Measurements from ENCODE around the gene HPS1. TPM values are rescaled to one million over a fixed set of nuclear protein-coding genes. Genes with fewer than 3 reads are reported as not detected.

HPS1 gene
- total and polyA plus RNA-seq, 2 experiments from 2014 or later: 41.2 to 104 TPM

DNA sequence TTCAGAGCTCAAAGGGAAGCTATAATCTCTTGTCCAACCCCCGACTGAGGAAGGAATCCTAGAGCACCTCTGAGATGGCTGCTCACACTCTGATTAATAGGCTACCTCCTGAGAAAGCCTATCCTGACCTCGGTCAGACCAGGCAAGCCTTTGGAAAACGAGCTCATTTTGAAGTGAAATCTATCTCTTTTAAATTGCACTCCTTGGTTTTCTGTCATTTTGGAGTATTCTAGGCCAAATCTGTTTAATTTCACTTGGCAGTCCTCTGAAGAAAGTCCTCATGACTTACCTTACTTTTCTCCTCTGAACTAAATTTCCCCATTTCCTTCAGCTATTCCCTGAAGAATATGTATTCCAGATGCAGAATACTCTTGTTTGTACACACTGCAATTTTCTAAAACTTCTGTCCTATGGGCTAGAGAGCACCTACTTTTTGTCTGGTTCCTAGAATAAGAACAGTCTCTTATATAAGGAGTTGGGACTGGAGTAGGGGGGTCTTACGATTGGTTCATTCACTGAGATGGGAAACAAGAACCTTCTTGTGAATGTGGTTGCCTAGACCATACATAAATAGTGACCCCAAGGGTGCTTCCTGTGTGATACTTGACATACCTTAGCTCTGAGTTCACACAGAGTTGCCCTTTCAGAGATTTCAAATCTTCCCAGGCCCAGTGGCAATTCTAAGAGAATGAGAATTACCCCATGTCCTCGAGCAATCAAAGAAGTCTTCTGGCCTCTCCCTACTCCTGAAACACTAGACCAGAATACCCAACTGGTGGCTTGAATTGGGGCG is 31.9 kb upstream of the HPS1 start:
- WGBS (ENCODE audit: low lambda C conversion rate, missing lambda C conversion rate): 79% methylated on average over 6 of the region's 6 CpGs
- Histone ChIP-seq H3K9me2 (replicated peaks; ENCODE audit: insufficient read depth) (no peaks in the 10 kb centered on the region), H3K4me1 (ENCODE audit: insufficient read depth) (no peaks in the 10 kb centered on the region), H3K36me3 (replicated peaks; ENCODE audit: insufficient read depth, low read depth) (no peaks in the 10 kb centered on the region), H3K27ac (no peak overlapping the region), H3K27me3 (no peaks in the 10 kb centered on the region), H3K4me3 (no peak overlapping the region), H3K79me2 (no peaks in the 10 kb centered on the region), H4K20me1 (ENCODE audit: insufficient read depth, poor library complexity, severe bottlenecking) (no peaks in the 10 kb centered on the region), H2AFZ (no peak overlapping the region), H3K4me2 (no peak overlapping the region), H3K9me3 (ENCODE audit: low read depth) (no peaks in the 10 kb centered on the region)
- TF ChIP-seq, protein P1, sequence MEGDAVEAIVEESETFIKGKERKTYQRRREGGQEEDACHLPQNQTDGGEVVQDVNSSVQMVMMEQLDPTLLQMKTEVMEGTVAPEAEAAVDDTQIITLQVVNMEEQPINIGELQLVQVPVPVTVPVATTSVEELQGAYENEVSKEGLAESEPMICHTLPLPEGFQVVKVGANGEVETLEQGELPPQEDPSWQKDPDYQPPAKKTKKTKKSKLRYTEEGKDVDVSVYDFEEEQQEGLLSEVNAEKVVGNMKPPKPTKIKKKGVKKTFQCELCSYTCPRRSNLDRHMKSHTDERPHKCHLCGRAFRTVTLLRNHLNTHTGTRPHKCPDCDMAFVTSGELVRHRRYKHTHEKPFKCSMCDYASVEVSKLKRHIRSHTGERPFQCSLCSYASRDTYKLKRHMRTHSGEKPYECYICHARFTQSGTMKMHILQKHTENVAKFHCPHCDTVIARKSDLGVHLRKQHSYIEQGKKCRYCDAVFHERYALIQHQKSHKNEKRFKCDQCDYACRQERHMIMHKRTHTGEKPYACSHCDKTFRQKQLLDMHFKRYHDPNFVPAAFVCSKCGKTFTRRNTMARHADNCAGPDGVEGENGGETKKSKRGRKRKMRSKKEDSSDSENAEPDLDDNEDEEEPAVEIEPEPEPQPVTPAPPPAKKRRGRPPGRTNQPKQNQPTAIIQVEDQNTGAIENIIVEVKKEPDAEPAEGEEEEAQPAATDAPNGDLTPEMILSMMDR (IDR thresholded peaks at IDR 0.05; ENCODE audit: poor library complexity): no peak
- TF ChIP-seq EZH2phosphoT487 (IDR thresholded peaks at IDR 0.05; ENCODE audit: low read depth, severe bottlenecking, unreplicated experiment) (no peak), EZH2 (IDR thresholded peaks at IDR 0.05; ENCODE audit: borderline replicate concordance) (no peak)
- DNase-seq (ENCODE audit: low spot score): no peak

- Histone ChIP-seq H3K27me3 (no peaks in the 10 kb centered on the region), H3K27ac (no peak overlapping the region), H2AFZ (no peak overlapping the region), H3K4me2 (no peak overlapping the region), H3K9me2 (replicated peaks; ENCODE audit: insufficient read depth) (no peaks in the 10 kb centered on the region), H4K20me1 (ENCODE audit: insufficient read depth, poor library complexity, severe bottlenecking) (no peaks in the 10 kb centered on the region), H3K4me1 (ENCODE audit: insufficient read depth) (no peaks in the 10 kb centered on the region), H3K4me3 (no peak overlapping the region), H3K79me2 (no peaks in the 10 kb centered on the region), H3K36me3 (replicated peaks; ENCODE audit: insufficient read depth, low read depth) (no peaks in the 10 kb centered on the region), H3K9me3 (ENCODE audit: low read depth) (no peaks in the 10 kb centered on the region)
- no peak for TF ChIP-seq EZH2phosphoT487 (IDR thresholded peaks at IDR 0.05; ENCODE audit: low read depth, severe bottlenecking, unreplicated experiment)
- TF ChIP-seq, protein P1 (IDR thresholded peaks at IDR 0.05; ENCODE audit: poor library complexity): no peak
- no peak for TF ChIP-seq EZH2 (IDR thresholded peaks at IDR 0.05; ENCODE audit: borderline replicate concordance)
- DNase-seq (ENCODE audit: low spot score): no peak
Measured at GRCh38 chr10:98477861-98478260, 31.1 kb upstream of the HPS1 start.

DNA sequence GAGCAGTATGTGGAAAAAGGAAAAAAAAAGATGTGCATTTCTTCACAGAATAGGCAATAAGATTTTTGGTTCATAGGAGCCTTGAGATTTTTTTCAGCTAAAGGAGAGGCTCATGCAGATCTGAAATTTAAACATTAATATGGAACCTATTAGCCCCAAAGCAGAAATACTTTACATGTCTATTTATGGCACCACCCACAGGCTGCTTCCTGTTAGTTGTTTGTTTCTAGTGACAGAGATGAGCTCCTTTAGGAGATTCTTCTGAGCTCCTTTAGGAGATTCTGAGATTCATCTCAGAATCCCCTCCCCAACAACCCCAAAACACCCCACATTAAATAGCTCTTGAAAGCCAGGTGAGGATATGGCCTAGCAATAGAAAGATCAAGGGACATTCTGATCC is 27.9 kb upstream of the HPS1 start:
- TF ChIP-seq EZH2phosphoT487 (IDR thresholded peaks at IDR 0.05; ENCODE audit: low read depth, severe bottlenecking, unreplicated experiment): no peak
- TF ChIP-seq, protein P1 (IDR thresholded peaks at IDR 0.05; ENCODE audit: poor library complexity): no peak
- TF ChIP-seq EZH2 (IDR thresholded peaks at IDR 0.05; ENCODE audit: borderline replicate concordance): no peak
- H3K4me2 ChIP-seq: no peak overlapping the region

More for the DNA sequence above, 27.9 kb upstream of the HPS1 start:
- no peaks in the 10 kb centered on the region for H3K36me3 ChIP-seq (replicated peaks; ENCODE audit: insufficient read depth, low read depth)
- DNase-seq (ENCODE audit: low spot score): no peak
- peaks cover 15% of the 10 kb centered on the region for H3K4me1 ChIP-seq (ENCODE audit: insufficient read depth)
- no peak overlapping the region for H3K27ac ChIP-seq
- H3K9me3 ChIP-seq (ENCODE audit: low read depth): no peaks in the 10 kb centered on the region
- no peaks in the 10 kb centered on the region for H4K20me1 ChIP-seq (ENCODE audit: insufficient read depth, poor library complexity, severe bottlenecking)
- no peak overlapping the region for H3K4me3 ChIP-seq
- no peaks in the 10 kb centered on the region for H3K27me3 ChIP-seq
- no peak overlapping the region for H2AFZ ChIP-seq
- H3K79me2 ChIP-seq: no peaks in the 10 kb centered on the region
- no peaks in the 10 kb centered on the region for H3K9me2 ChIP-seq (replicated peaks; ENCODE audit: insufficient read depth)

All from hepatocyte (in vitro differentiated cells).